ENCODE data around the gene HMGA1. TPM values are rescaled to one million over a fixed set of nuclear protein-coding genes. Genes with fewer than 3 reads are reported as not detected.
A peak's percentile ranks its signal among the peaks of the same experiment; 100 is the strongest.

The HMGA1 gene
- total and polyA plus RNA-seq, 2 of the 13 experiments (the other 11 are each of a cell fraction or from before 2014, with no cell fraction given): 117 to 145 TPM

GRCh38 chr6:34223956-34224940, 12.4 kb upstream of the HMGA1 start (continued):
- TF ChIP-seq ZNF674 (CRISPR knock-in tag; IDR thresholded peaks at IDR 0.05; ENCODE audit: low read depth) (no peak), ZNF781 (CRISPR knock-in tag; IDR thresholded peaks at IDR 0.05; ENCODE audit: borderline replicate concordance, not compliant biosample characterization) (no peak), SAFB2 (CRISPR knock-in tag; IDR thresholded peaks at IDR 0.05; ENCODE audit: borderline replicate concordance, low read depth) (no peak), ZHX1 (CRISPR knock-in tag; IDR thresholded peaks at IDR 0.05; ENCODE audit: low read depth) (no peak), ZNF333 (CRISPR knock-in tag; IDR thresholded peaks at IDR 0.05; ENCODE audit: borderline replicate concordance) (0 out of 2 replicates have a peak, but pooled peaks have one; percentile 24), EZH2 (conservative IDR thresholded peaks at IDR 0.05; ENCODE audit: low read depth, low read length) (no peak), ZNF724P (CRISPR knock-in tag; IDR thresholded peaks at IDR 0.05; ENCODE audit: borderline replicate concordance) (no peak)
- TF ChIP-seq, protein P1, sequence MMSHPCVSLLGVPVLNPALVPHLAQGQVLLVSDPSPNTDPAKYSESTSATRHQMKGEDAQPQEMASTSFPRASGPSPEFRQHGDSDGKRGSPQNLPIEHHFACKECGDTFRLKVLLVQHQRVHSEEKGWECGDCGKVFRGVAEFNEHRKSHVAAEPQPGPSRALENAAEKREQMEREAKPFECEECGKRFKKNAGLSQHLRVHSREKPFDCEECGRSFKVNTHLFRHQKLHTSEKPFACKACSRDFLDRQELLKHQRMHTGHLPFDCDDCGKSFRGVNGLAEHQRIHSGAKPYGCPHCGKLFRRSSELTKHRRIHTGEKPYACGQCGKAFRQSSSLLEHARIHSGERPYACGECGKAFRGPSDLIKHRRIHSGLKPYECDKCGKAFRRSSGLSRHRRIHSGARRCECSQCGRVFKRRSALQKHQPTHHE (CRISPR knock-in tag; IDR thresholded peaks at IDR 0.05; ENCODE audit: borderline replicate concordance): no peak; the same call in 1 of the 2 replicates
- TF ChIP-seq, protein P2, sequence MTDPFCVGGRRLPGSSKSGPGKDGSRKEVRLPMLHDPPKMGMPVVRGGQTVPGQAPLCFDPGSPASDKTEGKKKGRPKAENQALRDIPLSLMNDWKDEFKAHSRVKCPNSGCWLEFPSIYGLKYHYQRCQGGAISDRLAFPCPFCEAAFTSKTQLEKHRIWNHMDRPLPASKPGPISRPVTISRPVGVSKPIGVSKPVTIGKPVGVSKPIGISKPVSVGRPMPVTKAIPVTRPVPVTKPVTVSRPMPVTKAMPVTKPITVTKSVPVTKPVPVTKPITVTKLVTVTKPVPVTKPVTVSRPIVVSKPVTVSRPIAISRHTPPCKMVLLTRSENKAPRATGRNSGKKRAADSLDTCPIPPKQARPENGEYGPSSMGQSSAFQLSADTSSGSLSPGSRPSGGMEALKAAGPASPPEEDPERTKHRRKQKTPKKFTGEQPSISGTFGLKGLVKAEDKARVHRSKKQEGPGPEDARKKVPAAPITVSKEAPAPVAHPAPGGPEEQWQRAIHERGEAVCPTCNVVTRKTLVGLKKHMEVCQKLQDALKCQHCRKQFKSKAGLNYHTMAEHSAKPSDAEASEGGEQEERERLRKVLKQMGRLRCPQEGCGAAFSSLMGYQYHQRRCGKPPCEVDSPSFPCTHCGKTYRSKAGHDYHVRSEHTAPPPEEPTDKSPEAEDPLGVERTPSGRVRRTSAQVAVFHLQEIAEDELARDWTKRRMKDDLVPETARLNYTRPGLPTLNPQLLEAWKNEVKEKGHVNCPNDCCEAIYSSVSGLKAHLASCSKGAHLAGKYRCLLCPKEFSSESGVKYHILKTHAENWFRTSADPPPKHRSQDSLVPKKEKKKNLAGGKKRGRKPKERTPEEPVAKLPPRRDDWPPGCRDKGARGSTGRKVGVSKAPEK (CRISPR knock-in tag; IDR thresholded peaks at IDR 0.05; ENCODE audit: borderline replicate concordance): no peak
- TF ChIP-seq, protein P3, sequence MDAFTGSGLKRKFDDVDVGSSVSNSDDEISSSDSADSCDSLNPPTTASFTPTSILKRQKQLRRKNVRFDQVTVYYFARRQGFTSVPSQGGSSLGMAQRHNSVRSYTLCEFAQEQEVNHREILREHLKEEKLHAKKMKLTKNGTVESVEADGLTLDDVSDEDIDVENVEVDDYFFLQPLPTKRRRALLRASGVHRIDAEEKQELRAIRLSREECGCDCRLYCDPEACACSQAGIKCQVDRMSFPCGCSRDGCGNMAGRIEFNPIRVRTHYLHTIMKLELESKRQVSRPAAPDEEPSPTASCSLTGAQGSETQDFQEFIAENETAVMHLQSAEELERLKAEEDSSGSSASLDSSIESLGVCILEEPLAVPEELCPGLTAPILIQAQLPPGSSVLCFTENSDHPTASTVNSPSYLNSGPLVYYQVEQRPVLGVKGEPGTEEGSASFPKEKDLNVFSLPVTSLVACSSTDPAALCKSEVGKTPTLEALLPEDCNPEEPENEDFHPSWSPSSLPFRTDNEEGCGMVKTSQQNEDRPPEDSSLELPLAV (CRISPR knock-in tag; conservative IDR thresholded peaks at IDR 0.05; ENCODE audit: low read depth): no peak
- TF ChIP-seq, protein P4, sequence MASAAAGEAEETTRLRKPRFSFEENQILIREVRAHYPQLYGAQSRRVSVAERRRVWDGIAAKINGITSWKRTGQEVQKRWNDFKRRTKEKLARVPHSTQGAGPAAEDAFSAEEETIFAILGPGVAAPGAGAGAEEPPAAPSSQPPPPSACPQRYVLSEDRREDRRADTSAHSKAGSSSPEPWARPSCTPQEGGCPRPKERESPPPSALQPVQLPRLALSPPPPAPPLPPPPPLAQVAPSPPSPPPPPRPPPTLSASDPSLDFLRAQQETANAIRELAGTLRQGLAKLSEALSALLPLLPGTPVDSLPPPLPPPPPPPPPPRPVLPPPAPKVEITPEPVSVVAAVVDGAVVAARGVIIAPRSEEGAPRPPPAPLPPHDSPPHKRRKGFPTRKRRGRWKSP (CRISPR knock-in tag; IDR thresholded peaks at IDR 0.05): peak; percentile 48; the same call in 1 of the 2 replicates
- TF ChIP-seq, protein P5, sequence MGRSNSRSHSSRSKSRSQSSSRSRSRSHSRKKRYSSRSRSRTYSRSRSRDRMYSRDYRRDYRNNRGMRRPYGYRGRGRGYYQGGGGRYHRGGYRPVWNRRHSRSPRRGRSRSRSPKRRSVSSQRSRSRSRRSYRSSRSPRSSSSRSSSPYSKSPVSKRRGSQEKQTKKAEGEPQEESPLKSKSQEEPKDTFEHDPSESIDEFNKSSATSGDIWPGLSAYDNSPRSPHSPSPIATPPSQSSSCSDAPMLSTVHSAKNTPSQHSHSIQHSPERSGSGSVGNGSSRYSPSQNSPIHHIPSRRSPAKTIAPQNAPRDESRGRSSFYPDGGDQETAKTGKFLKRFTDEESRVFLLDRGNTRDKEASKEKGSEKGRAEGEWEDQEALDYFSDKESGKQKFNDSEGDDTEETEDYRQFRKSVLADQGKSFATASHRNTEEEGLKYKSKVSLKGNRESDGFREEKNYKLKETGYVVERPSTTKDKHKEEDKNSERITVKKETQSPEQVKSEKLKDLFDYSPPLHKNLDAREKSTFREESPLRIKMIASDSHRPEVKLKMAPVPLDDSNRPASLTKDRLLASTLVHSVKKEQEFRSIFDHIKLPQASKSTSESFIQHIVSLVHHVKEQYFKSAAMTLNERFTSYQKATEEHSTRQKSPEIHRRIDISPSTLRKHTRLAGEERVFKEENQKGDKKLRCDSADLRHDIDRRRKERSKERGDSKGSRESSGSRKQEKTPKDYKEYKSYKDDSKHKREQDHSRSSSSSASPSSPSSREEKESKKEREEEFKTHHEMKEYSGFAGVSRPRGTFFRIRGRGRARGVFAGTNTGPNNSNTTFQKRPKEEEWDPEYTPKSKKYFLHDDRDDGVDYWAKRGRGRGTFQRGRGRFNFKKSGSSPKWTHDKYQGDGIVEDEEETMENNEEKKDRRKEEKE (IDR thresholded peaks at IDR 0.05): no peak

Measured in HepG2 (cell line).